K562 (cell line): ENCODE results near the gene CACNA2D3. TPM values are rescaled to one million over a fixed set of nuclear protein-coding genes. Genes with fewer than 3 reads are reported as not detected.

Source experiments
- ATAC-seq: fragments of 200-7000 bp; cut with Tn5 transposase; 3 replicates; pipeline ENCODE4 v1.9.1; 2020; ENCODE audit warnings: moderate library complexity
- BruUV-seq: library from RNA; stranded (reverse); fragments of 400-500 nt; replicated peaks from 2 replicates; lab custom pipeline; 2021; lab: Mats Ljungman, UMichigan
- CTCF ChIA-PET: fragments of 300-600 bp; formaldehyde crosslinking; extraction: SDS; loops from one replicate; lab custom pipeline; 2021; ENCODE audit warnings: low intra/inter-chr PET ratio; lab: Yijun Ruan, JAX
- POLR2A ChIA-PET: fragments of 300-600, 350-650 bp; sonication (Branson Sonifier 250); formaldehyde crosslinking; extraction: SDS; loops from one replicate; lab custom pipeline; 2021; ENCODE audit warnings: antibody characterized with exemption, inconsistent platforms; lab: Yijun Ruan, JAX
- DNase-seq, 4 experiments: peaks; one replicate each; pipeline versions ENCODE4 v3.0.0 to v3.0.0-alpha.2; 2011 to 2018; ENCODE audit warnings: low spot score in 3 of 4, mixed read lengths in 3 of 4; ENCODE audit errors: extremely low read depth in 1 of 4
- FAIRE-seq: peaks from 2 replicates; lab custom pipeline; 2011; peaks lifted over from hg19 to GRCh38; lab: Jason Lieb, UNC
- H2AFZ ChIP-seq: 2 replicates; pipeline ENCODE4 v1.6.0; 2011; ENCODE audit warnings: low read depth, low read length, control low read depth, inconsistent platforms
- H3K27ac ChIP-seq: fragments of 200-600 bp; 3 replicates; pipeline ENCODE4 v1.8.0; 2011; ENCODE audit warnings: low read depth, mild to moderate bottlenecking, control low read depth, inconsistent platforms, low read length, moderate library complexity, mixed read lengths; ENCODE audit errors: extremely low read depth
- H3K27me3 ChIP-seq, 2 experiments: fragments of 300-600 bp in 1 of 2; 2 replicates in 1 of 2; 3 replicates in 1 of 2; pipeline versions ENCODE4 v1.6.0 to v1.8.0; 2011; ENCODE audit warnings: inconsistent platforms in 2 of 2, low read length in 2 of 2, mild to moderate bottlenecking in 1 of 2, mixed read lengths in 1 of 2, moderate library complexity in 1 of 2; ENCODE audit not compliant: control insufficient read depth in 2 of 2, insufficient read depth in 2 of 2
- H3K36me3 ChIP-seq: fragments of 300-600 bp; 3 replicates; pipeline ENCODE4 v1.8.0; 2011; ENCODE audit warnings: mild to moderate bottlenecking, low read length, inconsistent platforms; ENCODE audit not compliant: control insufficient read depth, insufficient read depth
- H3K4me1 ChIP-seq, 2 experiments: fragments of 200-600 bp in 1 of 2; replicated peaks in 1 of 2; 2 replicates in 1 of 2; 3 replicates in 1 of 2; pipeline versions ENCODE4 v1.5.1 to v1.8.0; 2011; ENCODE audit warnings: inconsistent platforms in 2 of 2, low read length in 2 of 2, mild to moderate bottlenecking in 1 of 2, mixed read lengths in 1 of 2, moderate library complexity in 1 of 2; ENCODE audit not compliant: control insufficient read depth in 2 of 2, insufficient read depth in 2 of 2
- H3K4me2 ChIP-seq: 2 replicates; pipeline ENCODE4 v1.6.1; 2011; ENCODE audit warnings: low read length, control low read depth, inconsistent platforms, mixed read lengths; ENCODE audit not compliant: insufficient read depth
- H3K4me3 ChIP-seq: fragments of 200-600 bp; sonication (generic), shearing (Covaris generic); 2 replicates; pipeline ENCODE4 v1.5.1; 2016; ENCODE audit warnings: control low read depth, inconsistent platforms
- H3K79me2 ChIP-seq: fragments of 200-600 bp; 3 replicates; pipeline ENCODE4 v1.8.0; 2011; ENCODE audit warnings: low read length, inconsistent platforms; ENCODE audit not compliant: control insufficient read depth, insufficient read depth
- H3K9ac ChIP-seq, 2 experiments: 2 replicates each; pipeline versions ENCODE4 v1.6.0 to v1.6.1; 2011; ENCODE audit warnings: low read depth in 2 of 2, low read length in 2 of 2, control low read depth in 1 of 2, inconsistent platforms in 1 of 2, mild to moderate bottlenecking in 1 of 2, mixed read lengths in 1 of 2; ENCODE audit not compliant: insufficient read depth in 1 of 2
- H3K9me1 ChIP-seq: one replicate; pipeline ENCODE4 v1.6.0; 2011; ENCODE audit warnings: inconsistent platforms, mild to moderate bottlenecking, low read length, moderate library complexity; ENCODE audit not compliant: control insufficient read depth, insufficient read depth
- H3K9me3 ChIP-seq: replicated peaks from 2 replicates; pipeline ENCODE4 v1.5.1; 2011; ENCODE audit warnings: low read depth, low read length, inconsistent platforms; ENCODE audit not compliant: control insufficient read depth, insufficient read depth
- H4K20me1 ChIP-seq: replicated peaks from 2 replicates; pipeline ENCODE4 v1.6.1; 2011; ENCODE audit warnings: low read length, inconsistent platforms, mixed read lengths; ENCODE audit not compliant: control insufficient read depth, insufficient read depth
- CBX3 ChIP-seq, 2 experiments: IDR thresholded peaks; 1 replicate in 1 of 2; 2 replicates in 1 of 2; pipeline ENCODE4 v1.6.1; 2012; ENCODE audit warnings: inconsistent platforms in 2 of 2, low read length in 2 of 2, borderline replicate concordance in 1 of 2, control low read depth in 1 of 2
- E2F5 ChIP-seq: sonication (generic); formaldehyde crosslinking; IDR thresholded peaks from 2 replicates; pipeline ENCODE4 v1.8.0; 2022; ENCODE audit warnings: mild to moderate bottlenecking, missing genetic modification reagents
- GABPB2 ChIP-seq: fragments of 250-450 bp; sonication (Bioruptor Pico); conservative IDR thresholded peaks from 2 replicates; pipeline ENCODE4 v1.5.1; 2021; ENCODE audit warnings: mild to moderate bottlenecking
- SAFB ChIP-seq: fragments of 200-400 bp; formaldehyde crosslinking; IDR thresholded peaks from 2 replicates; pipeline ENCODE4 v1.6.1; 2017; ENCODE audit warnings: low read depth, low read length, borderline replicate concordance
- TAL1 ChIP-seq: fragments of 450-650 bp; IDR thresholded peaks from 2 replicates; pipeline ENCODE4 v1.6.1; 2016; ENCODE audit warnings: mild to moderate bottlenecking
- WGBS: fragments of 100-300 bp; shearing (Covaris generic); methylation state at CpG from one replicate; pipeline ENCODE4 v1.1.6; 2016; ENCODE audit warnings: low coverage, mixed read lengths; ENCODE audit not compliant: insufficient coverage; ENCODE audit errors: missing lambda C conversion rate; 5-methylcytosine and 5-hydroxymethylcytosine counted together
- in situ Hi-C: fragments of 300-500 bp; cut with MboI; formaldehyde crosslinking; loops from 4 replicates; pipeline ENCODE4 v1.15.0; 2018; ENCODE audit warnings: inconsistent platforms, mixed read lengths
- intact Hi-C: fragments of 100-400 bp; cut with micrococcal nuclease; formaldehyde crosslinking; loops from 2 replicates; pipeline ENCODE4 v1.14.2; 2022
- polyA plus RNA-seq, 8 experiments: library from polyadenylated mRNA; depleted of rRNA in 4 of 8; stranded (reverse) in 5 of 8; unstranded in 3 of 8; fragments of >200 nt; fragmentation: Nextera tagmentation in 2 of 8; fragmentation: Illumina TruSeq in 1 of 8; extraction: Ambion mirVana in 2 of 8; extraction: Trizol in 1 of 8; gene quantifications; 2 replicates each; pipeline versions ENCODE4 v1.2.1 to v1.2.3, GENCODE V29; 2011 to 2014; ENCODE audit warnings: inconsistent platforms in 1 of 8, missing spikeins in 1 of 8
- total RNA-seq, 7 experiments: library from RNA; depleted of rRNA in 6 of 7; stranded (reverse); fragments of >200 nt in 6 of 7; fragmentation: Illumina TruSeq in 2 of 7; extraction: Trizol in 2 of 7; gene quantifications; 2 replicates each; pipeline versions ENCODE4 v1.2.1 to v1.2.3, GENCODE V29; 2011 to 2021; ENCODE audit warnings: low replicate concordance in 1 of 7
- TF ChIP-seq, protein P1 (sequence below): fragments of 450-650 bp; formaldehyde crosslinking; IDR thresholded peaks from 2 replicates; pipeline ENCODE4 v1.4.0; 2022; ENCODE audit warnings: missing genetic modification characterization
- TF ChIP-seq, protein P2 (sequence below): fragments of 450-650 bp; IDR thresholded peaks from 2 replicates; pipeline ENCODE4 v1.6.1; 2016; ENCODE audit warnings: mild to moderate bottlenecking, moderate library complexity

CACNA2D3 gene
- total and polyA plus RNA-seq, 9 of the 15 experiments (the other 6 are each of a cell fraction or from before 2014, with no cell fraction given): 0.01 TPM; not detected in 8

GRCh38 chr3:54235998-54236397, 113.6 kb downstream of the CACNA2D3 start:
- H3K36me3 ChIP-seq: no peaks in the 10 kb centered on the region
- no peak overlapping the region for H3K9ac ChIP-seq
- 0% methylated on average over 2 of the region's 4 CpGs for WGBS
- intact Hi-C loops: no loop called here
- H3K79me2 ChIP-seq: no peaks in the 10 kb centered on the region
- DNase-seq: no peak
- CTCF ChIA-PET: no interaction called here
- no peaks in the 10 kb centered on the region for H3K9me3 ChIP-seq
- H2AFZ ChIP-seq: no peak overlapping the region
- POLR2A ChIA-PET: no interaction called here
- no peak overlapping the region for H3K27ac ChIP-seq
- H3K4me2 ChIP-seq: no peak overlapping the region
- TF ChIP-seq TAL1 (no peak), SAFB (no peak), E2F5 (CRISPR knock-in tag) (no peak), CBX3 (IDR thresholded peaks at IDR 0.05; ENCODE audit: borderline replicate concordance in 1 of 2, low read length in 2 of 2) (no peak), GABPB2 (CRISPR knock-in tag) (no peak)
- TF ChIP-seq, protein P1, sequence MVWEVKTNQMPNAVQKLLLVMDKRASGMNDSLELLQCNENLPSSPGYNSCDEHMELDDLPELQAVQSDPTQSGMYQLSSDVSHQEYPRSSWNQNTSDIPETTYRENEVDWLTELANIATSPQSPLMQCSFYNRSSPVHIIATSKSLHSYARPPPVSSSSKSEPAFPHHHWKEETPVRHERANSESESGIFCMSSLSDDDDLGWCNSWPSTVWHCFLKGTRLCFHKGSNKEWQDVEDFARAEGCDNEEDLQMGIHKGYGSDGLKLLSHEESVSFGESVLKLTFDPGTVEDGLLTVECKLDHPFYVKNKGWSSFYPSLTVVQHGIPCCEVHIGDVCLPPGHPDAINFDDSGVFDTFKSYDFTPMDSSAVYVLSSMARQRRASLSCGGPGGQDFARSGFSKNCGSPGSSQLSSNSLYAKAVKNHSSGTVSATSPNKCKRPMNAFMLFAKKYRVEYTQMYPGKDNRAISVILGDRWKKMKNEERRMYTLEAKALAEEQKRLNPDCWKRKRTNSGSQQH (CRISPR knock-in tag): no peak
- TF ChIP-seq, protein P2, sequence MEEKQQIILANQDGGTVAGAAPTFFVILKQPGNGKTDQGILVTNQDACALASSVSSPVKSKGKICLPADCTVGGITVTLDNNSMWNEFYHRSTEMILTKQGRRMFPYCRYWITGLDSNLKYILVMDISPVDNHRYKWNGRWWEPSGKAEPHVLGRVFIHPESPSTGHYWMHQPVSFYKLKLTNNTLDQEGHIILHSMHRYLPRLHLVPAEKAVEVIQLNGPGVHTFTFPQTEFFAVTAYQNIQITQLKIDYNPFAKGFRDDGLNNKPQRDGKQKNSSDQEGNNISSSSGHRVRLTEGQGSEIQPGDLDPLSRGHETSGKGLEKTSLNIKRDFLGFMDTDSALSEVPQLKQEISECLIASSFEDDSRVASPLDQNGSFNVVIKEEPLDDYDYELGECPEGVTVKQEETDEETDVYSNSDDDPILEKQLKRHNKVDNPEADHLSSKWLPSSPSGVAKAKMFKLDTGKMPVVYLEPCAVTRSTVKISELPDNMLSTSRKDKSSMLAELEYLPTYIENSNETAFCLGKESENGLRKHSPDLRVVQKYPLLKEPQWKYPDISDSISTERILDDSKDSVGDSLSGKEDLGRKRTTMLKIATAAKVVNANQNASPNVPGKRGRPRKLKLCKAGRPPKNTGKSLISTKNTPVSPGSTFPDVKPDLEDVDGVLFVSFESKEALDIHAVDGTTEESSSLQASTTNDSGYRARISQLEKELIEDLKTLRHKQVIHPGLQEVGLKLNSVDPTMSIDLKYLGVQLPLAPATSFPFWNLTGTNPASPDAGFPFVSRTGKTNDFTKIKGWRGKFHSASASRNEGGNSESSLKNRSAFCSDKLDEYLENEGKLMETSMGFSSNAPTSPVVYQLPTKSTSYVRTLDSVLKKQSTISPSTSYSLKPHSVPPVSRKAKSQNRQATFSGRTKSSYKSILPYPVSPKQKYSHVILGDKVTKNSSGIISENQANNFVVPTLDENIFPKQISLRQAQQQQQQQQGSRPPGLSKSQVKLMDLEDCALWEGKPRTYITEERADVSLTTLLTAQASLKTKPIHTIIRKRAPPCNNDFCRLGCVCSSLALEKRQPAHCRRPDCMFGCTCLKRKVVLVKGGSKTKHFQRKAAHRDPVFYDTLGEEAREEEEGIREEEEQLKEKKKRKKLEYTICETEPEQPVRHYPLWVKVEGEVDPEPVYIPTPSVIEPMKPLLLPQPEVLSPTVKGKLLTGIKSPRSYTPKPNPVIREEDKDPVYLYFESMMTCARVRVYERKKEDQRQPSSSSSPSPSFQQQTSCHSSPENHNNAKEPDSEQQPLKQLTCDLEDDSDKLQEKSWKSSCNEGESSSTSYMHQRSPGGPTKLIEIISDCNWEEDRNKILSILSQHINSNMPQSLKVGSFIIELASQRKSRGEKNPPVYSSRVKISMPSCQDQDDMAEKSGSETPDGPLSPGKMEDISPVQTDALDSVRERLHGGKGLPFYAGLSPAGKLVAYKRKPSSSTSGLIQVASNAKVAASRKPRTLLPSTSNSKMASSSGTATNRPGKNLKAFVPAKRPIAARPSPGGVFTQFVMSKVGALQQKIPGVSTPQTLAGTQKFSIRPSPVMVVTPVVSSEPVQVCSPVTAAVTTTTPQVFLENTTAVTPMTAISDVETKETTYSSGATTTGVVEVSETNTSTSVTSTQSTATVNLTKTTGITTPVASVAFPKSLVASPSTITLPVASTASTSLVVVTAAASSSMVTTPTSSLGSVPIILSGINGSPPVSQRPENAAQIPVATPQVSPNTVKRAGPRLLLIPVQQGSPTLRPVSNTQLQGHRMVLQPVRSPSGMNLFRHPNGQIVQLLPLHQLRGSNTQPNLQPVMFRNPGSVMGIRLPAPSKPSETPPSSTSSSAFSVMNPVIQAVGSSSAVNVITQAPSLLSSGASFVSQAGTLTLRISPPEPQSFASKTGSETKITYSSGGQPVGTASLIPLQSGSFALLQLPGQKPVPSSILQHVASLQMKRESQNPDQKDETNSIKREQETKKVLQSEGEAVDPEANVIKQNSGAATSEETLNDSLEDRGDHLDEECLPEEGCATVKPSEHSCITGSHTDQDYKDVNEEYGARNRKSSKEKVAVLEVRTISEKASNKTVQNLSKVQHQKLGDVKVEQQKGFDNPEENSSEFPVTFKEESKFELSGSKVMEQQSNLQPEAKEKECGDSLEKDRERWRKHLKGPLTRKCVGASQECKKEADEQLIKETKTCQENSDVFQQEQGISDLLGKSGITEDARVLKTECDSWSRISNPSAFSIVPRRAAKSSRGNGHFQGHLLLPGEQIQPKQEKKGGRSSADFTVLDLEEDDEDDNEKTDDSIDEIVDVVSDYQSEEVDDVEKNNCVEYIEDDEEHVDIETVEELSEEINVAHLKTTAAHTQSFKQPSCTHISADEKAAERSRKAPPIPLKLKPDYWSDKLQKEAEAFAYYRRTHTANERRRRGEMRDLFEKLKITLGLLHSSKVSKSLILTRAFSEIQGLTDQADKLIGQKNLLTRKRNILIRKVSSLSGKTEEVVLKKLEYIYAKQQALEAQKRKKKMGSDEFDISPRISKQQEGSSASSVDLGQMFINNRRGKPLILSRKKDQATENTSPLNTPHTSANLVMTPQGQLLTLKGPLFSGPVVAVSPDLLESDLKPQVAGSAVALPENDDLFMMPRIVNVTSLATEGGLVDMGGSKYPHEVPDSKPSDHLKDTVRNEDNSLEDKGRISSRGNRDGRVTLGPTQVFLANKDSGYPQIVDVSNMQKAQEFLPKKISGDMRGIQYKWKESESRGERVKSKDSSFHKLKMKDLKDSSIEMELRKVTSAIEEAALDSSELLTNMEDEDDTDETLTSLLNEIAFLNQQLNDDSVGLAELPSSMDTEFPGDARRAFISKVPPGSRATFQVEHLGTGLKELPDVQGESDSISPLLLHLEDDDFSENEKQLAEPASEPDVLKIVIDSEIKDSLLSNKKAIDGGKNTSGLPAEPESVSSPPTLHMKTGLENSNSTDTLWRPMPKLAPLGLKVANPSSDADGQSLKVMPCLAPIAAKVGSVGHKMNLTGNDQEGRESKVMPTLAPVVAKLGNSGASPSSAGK: no peak
- TF ChIP-seq, all 486 proteins: peak for 0
- H3K27me3 ChIP-seq: no peaks in the 10 kb centered on the region
- H3K4me3 ChIP-seq: no peak overlapping the region
- ATAC-seq: no peak
- FAIRE-seq: no peak
- H3K4me1 ChIP-seq: no peaks in the 10 kb centered on the region
- in situ Hi-C loops: no loop called here
- no TSS peak for BruUV-seq
- H3K9me1 ChIP-seq: no peaks in the 10 kb centered on the region
- no peaks in the 10 kb centered on the region for H4K20me1 ChIP-seq
